Fibroblast of pulmonary artery (primary cell): ENCODE data around the gene PPAT.
"Not testable (repeated sequence)": the region's sequence is repeated elsewhere in the genome, so short reads cannot be mapped to it uniquely, and the experiment has no call there.

Experiments used
- DNase-seq: peaks from one replicate; pipeline ENCODE4 v3.0.0-alpha.2; 2010; ENCODE audit warnings: low read depth
- H3K4me3 ChIP-seq: replicated peaks from 2 replicates; pipeline ENCODE4 v1.5.1; 2011; ENCODE audit warnings: low read depth, mild to moderate bottlenecking, control low read depth, low read length, moderate library complexity
- CTCF ChIP-seq: IDR thresholded peaks from 2 replicates; pipeline ENCODE4 v1.5.1; 2011; ENCODE audit warnings: mild to moderate bottlenecking, control low read depth, low read length, inconsistent platforms; ENCODE audit errors: missing control alignments

The PPAT gene

GRCh38 chr4:56371426-56372220 is 63.8 kb downstream of the PPAT start:
- no peak for TF ChIP-seq CTCF

GRCh38 chr4:56370377-56370776 is 65.0 kb downstream of the PPAT start:
- no peak for TF ChIP-seq CTCF
- H3K4me3 ChIP-seq, result no peak overlapping the region
- no peak for DNase-seq

More at GRCh38 chr4:56371426-56372220, 63.8 kb downstream of the PPAT start:
- no peak overlapping the region for H3K4me3 ChIP-seq
- DNase-seq, result peak; percentile 1

- DNase-seq, H3K4me3 ChIP-seq: not testable (repeated sequence)
These were observed 72.4 kb downstream of the PPAT start for GRCh38 chr4:56362981-56363380.

- no peak for TF ChIP-seq CTCF
- no peak overlapping the region for H3K4me3 ChIP-seq
These were observed 75.3 kb downstream of the PPAT start for GRCh38 chr4:56360071-56360470.

GRCh38 chr4:56356650-56357049 is 78.8 kb downstream of the PPAT start:
- DNase-seq, result no peak
- TF ChIP-seq CTCF, result no peak
- no peak overlapping the region for H3K4me3 ChIP-seq

More at GRCh38 chr4:56360071-56360470, 75.3 kb downstream of the PPAT start:
- DNase-seq, result peak; percentile 13

- TF ChIP-seq CTCF, result no peak
- DNase-seq, result no peak
- H3K4me3 ChIP-seq, result no peak overlapping the region
These were observed 86.8 kb downstream of the PPAT start for GRCh38 chr4:56348576-56348975.

- DNase-seq, result no peak
- H3K4me3 ChIP-seq, result no peak overlapping the region
- no peak for TF ChIP-seq CTCF
These were observed 90.0 kb downstream of the PPAT start for GRCh38 chr4:56345458-56345857.
